HepG2 (cell line): ENCODE measurements around the gene PGP. TPM values are rescaled to one million over a fixed set of nuclear protein-coding genes. Genes with fewer than 3 reads are reported as not detected.

Experiments used
- ATAC-seq: fragments of 200-7000 bp; cut with Tn5 transposase; 3 replicates; pipeline ENCODE4 v1.9.1; 2020; ENCODE audit warnings: mild to moderate bottlenecking, moderate library complexity
- BruUV-seq: library from RNA; stranded (reverse); fragments of 400-500 nt; replicated peaks from 2 replicates; lab custom pipeline; 2021; lab: Mats Ljungman, UMichigan
- CTCF ChIA-PET: fragments of 300-600 bp; formaldehyde crosslinking; extraction: SDS; loops from one replicate; lab custom pipeline; 2021; ENCODE audit warnings: low total read pairs, inconsistent platforms, low intra/inter-chr PET ratio; lab: Yijun Ruan, JAX
- POLR2A ChIA-PET: fragments of 350-600 bp; sonication (Branson Sonifier 250); formaldehyde crosslinking; loops from one replicate; lab custom pipeline; 2020; ENCODE audit warnings: antibody characterized with exemption, inconsistent platforms; lab: Yijun Ruan, JAX
- DNase-seq: peaks from one replicate; pipeline ENCODE4 v3.0.0-alpha.2; 2015; ENCODE audit warnings: low spot score
- FAIRE-seq: peaks from 3 replicates; lab custom pipeline; 2011; peaks lifted over from hg19 to GRCh38; lab: Jason Lieb, UNC
- H2AFZ ChIP-seq: one replicate; pipeline ENCODE4 v1.6.1; 2011; ENCODE audit warnings: low read length, inconsistent platforms
- H3K27ac ChIP-seq: fragments of 300-600 bp; 3 replicates; pipeline ENCODE4 v1.8.0; 2011; ENCODE audit warnings: mixed run types, mild to moderate bottlenecking, mixed read lengths, low read length, inconsistent platforms; ENCODE audit not compliant: insufficient read depth; ENCODE audit errors: extremely low read length
- H3K27me3 ChIP-seq, 2 experiments: fragments of 200-600 bp in 1 of 2; 2 replicates in 1 of 2; 3 replicates in 1 of 2; pipeline versions ENCODE4 v1.6.0 to v1.8.0; 2011; ENCODE audit warnings: low read length in 2 of 2, mild to moderate bottlenecking in 2 of 2, moderate library complexity in 2 of 2, inconsistent platforms in 1 of 2; ENCODE audit not compliant: insufficient read depth in 2 of 2, control insufficient read depth in 1 of 2
- H3K36me3 ChIP-seq, 2 experiments: fragments of 200-600 bp in 1 of 2; replicated peaks in 1 of 2; 2 replicates in 1 of 2; 3 replicates in 1 of 2; pipeline versions ENCODE4 v1.5.1 to v1.8.0; 2011; ENCODE audit warnings: low read length in 2 of 2, inconsistent platforms in 1 of 2; ENCODE audit not compliant: insufficient read depth in 2 of 2, control insufficient read depth in 1 of 2
- H3K4me1 ChIP-seq: 2 replicates; pipeline ENCODE4 v1.5.1; 2012; ENCODE audit warnings: low read length, inconsistent platforms; ENCODE audit not compliant: insufficient read depth
- H3K4me2 ChIP-seq: 2 replicates; pipeline ENCODE4 v1.6.0; 2011; ENCODE audit warnings: low read depth, low read length, inconsistent platforms
- H3K4me3 ChIP-seq, 3 experiments: fragments of 200-600 bp in 1 of 3; sonication (generic), shearing (Covaris generic) in 1 of 3; replicated peaks in 1 of 3; 2 replicates each; pipeline ENCODE4 v1.5.1; 2011 to 2016; ENCODE audit warnings: low read length in 3 of 3, inconsistent platforms in 2 of 3, low read depth in 2 of 3, mild to moderate bottlenecking in 2 of 3, control low read depth in 1 of 3, mixed read lengths in 1 of 3; ENCODE audit not compliant: insufficient read depth in 1 of 3
- H3K79me2 ChIP-seq: one replicate; pipeline ENCODE4 v1.6.1; 2011; ENCODE audit warnings: low read length, inconsistent platforms; ENCODE audit not compliant: insufficient read depth
- H3K9ac ChIP-seq: 2 replicates; pipeline ENCODE4 v1.6.0; 2011; ENCODE audit warnings: mild to moderate bottlenecking, low read depth, low read length, inconsistent platforms; ENCODE audit not compliant: insufficient read depth
- H3K9me3 ChIP-seq: 2 replicates; pipeline ENCODE4 v1.5.1; 2012; ENCODE audit warnings: mild to moderate bottlenecking, low read length
- H4K20me1 ChIP-seq: 2 replicates; pipeline ENCODE4 v1.6.0; 2011; ENCODE audit warnings: inconsistent platforms, mild to moderate bottlenecking, low read length, moderate library complexity; ENCODE audit not compliant: insufficient read depth
- AGO1 ChIP-seq: fragments of 200-400 bp; formaldehyde crosslinking; IDR thresholded peaks from 2 replicates; pipeline ENCODE4 v1.6.1; 2017; ENCODE audit warnings: mild to moderate bottlenecking, low read depth, low read length, moderate library complexity; ENCODE audit not compliant: poor library complexity, severe bottlenecking
- AGO2 ChIP-seq: fragments of 200-400 bp; formaldehyde crosslinking; optimal IDR thresholded peaks from 2 replicates; pipeline ENCODE3; 2017; ENCODE audit warnings: mild to moderate bottlenecking, low read depth, low read length, moderate library complexity
- AKAP8 ChIP-seq: sonication (generic); formaldehyde crosslinking; IDR thresholded peaks from 2 replicates; pipeline ENCODE4 v1.5.1; 2020; ENCODE audit warnings: mild to moderate bottlenecking, missing genetic modification reagents
- BORCS8-MEF2B ChIP-seq: sonication (generic); formaldehyde crosslinking; IDR thresholded peaks from 2 replicates; pipeline ENCODE4 v1.8.0; 2022; ENCODE audit warnings: mild to moderate bottlenecking, missing genetic modification reagents
- EEA1 ChIP-seq: sonication (generic); formaldehyde crosslinking; IDR thresholded peaks from 2 replicates; pipeline ENCODE4 v1.5.1; 2020; ENCODE audit warnings: mild to moderate bottlenecking, missing genetic modification reagents, borderline replicate concordance
- EHMT2 ChIP-seq: fragments of 200-600 bp; sonication (generic); IDR thresholded peaks from 2 replicates; pipeline ENCODE4 v1.7.0; 2017; ENCODE audit warnings: antibody characterized with exemption, low read depth, low read length, borderline replicate concordance
- ESRRA ChIP-seq: sonication (generic); formaldehyde crosslinking; IDR thresholded peaks from 2 replicates; pipeline ENCODE4 v1.5.1; 2020; ENCODE audit warnings: mild to moderate bottlenecking, low read depth, missing genetic modification reagents
- GABPB1 ChIP-seq: IDR thresholded peaks from 2 replicates; pipeline ENCODE4 v1.6.1; 2016; ENCODE audit warnings: mild to moderate bottlenecking, missing genetic modification reagents, moderate library complexity, missing compliant biosample characterization
- GMEB1 ChIP-seq: sonication (generic); formaldehyde crosslinking; IDR thresholded peaks from 2 replicates; pipeline ENCODE4 v1.5.1; 2020; ENCODE audit warnings: missing genetic modification reagents, mild to moderate bottlenecking, borderline replicate concordance
- NAIF1 ChIP-seq: sonication (generic); formaldehyde crosslinking; IDR thresholded peaks from 2 replicates; pipeline ENCODE4 v1.5.0; 2020; ENCODE audit warnings: mild to moderate bottlenecking, missing genetic modification reagents, borderline replicate concordance
- PLRG1 ChIP-seq: fragments of 450-650 bp; conservative IDR thresholded peaks from 2 replicates; pipeline ENCODE4 v1.6.1; 2016
- POLR2G ChIP-seq: fragments of 200-400 bp; formaldehyde crosslinking; IDR thresholded peaks from 2 replicates; pipeline ENCODE4 v1.6.1; 2018; ENCODE audit warnings: mild to moderate bottlenecking, low read depth, low read length, moderate library complexity
- PRMT3 ChIP-seq: sonication (generic); formaldehyde crosslinking; IDR thresholded peaks from 2 replicates; pipeline ENCODE4 v1.8.1; 2022; ENCODE audit warnings: low read depth, mild to moderate bottlenecking, moderate library complexity, missing genetic modification reagents, borderline replicate concordance
- THAP7 ChIP-seq: sonication (generic); formaldehyde crosslinking; IDR thresholded peaks from 2 replicates; pipeline ENCODE4 v1.8.1; 2023; ENCODE audit warnings: mild to moderate bottlenecking, missing genetic modification reagents
- ZNF33B ChIP-seq: sonication (generic); formaldehyde crosslinking; IDR thresholded peaks from 2 replicates; pipeline ENCODE4 v1.5.1; 2020; ENCODE audit warnings: mild to moderate bottlenecking, missing genetic modification reagents
- ZNF687 ChIP-seq: sonication (generic); formaldehyde crosslinking; IDR thresholded peaks from 2 replicates; pipeline ENCODE4 v1.5.1; 2020; ENCODE audit warnings: mild to moderate bottlenecking, missing genetic modification reagents, moderate library complexity
- WGBS: methylation state at CpG from one replicate; pipeline ENCODE4 v1.1.6; 2017; ENCODE audit warnings: low lambda C conversion rate; 5-methylcytosine and 5-hydroxymethylcytosine counted together
- in situ Hi-C: cut with HindIII; loops from 2 replicates; pipeline ENCODE4 v1.10.0; 2017; ENCODE audit warnings: low pct_unique_long_range_greater_than_20kb; ENCODE audit not compliant: extremely low pct_ligation_motif_present
- intact Hi-C: fragments of 100-400 bp; cut with micrococcal nuclease; formaldehyde crosslinking; loops from one replicate; pipeline ENCODE4 v1.10.0; 2022; ENCODE audit not compliant: unreplicated experiment
- polyA plus RNA-seq, 8 experiments: library from polyadenylated mRNA; depleted of rRNA in 3 of 8; stranded (reverse) in 7 of 8; unstranded in 1 of 8; fragments of >200 nt; fragmentation: Illumina TruSeq in 4 of 8; extraction: Trizol in 4 of 8; gene quantifications; 2 replicates each; pipeline versions ENCODE4 v1.2.1 to v1.2.3, GENCODE V29; 2011 to 2016; ENCODE audit warnings: low read depth in 4 of 8, missing spikeins in 1 of 8, mixed read lengths in 1 of 8; ENCODE audit not compliant: insufficient read depth in 1 of 8
- total RNA-seq, 5 experiments: library from RNA; depleted of rRNA; stranded (reverse); fragments of >200 nt; fragmentation: Illumina TruSeq; extraction: Trizol; gene quantifications; 2 replicates each; pipeline ENCODE4 v1.2.3, GENCODE V29; 2016; ENCODE audit warnings: low read depth in 1 of 5

The PGP gene
- total and polyA plus RNA-seq, 2 of the 13 experiments (the other 11 are each of a cell fraction or from before 2014, with no cell fraction given): 7.3 to 18.3 TPM

GRCh38 chr16:2211923-2212347 lies 2.7 kb downstream of the PGP start:
- ChIA-PET POLR2A (interaction anchor here (1.3 kb wide), 1 partner anchor 40 kb away, joined by 3 read pairs; the partner anchor contains the start of gene ECI1), CTCF (no interaction called here)
- intact Hi-C loops: no loop called here
- Histone ChIP-seq H3K4me3 (no peak overlapping the region), H3K4me2 (no peak overlapping the region), H3K79me2 (peaks cover 20% of the 10 kb centered on the region), H3K36me3 (peaks cover 4 to 20% of the 10 kb centered on the region in 2 experiments; a peak in 4 of 5 replicates), H2AFZ (no peak overlapping the region), H3K4me1 (peaks cover 52% of the 10 kb centered on the region), H4K20me1 (0 out of 2 replicates have a peak, but pooled peaks cover 3% of the 10 kb centered on the region), H3K9ac (no peak overlapping the region), H3K9me3 (no peaks in the 10 kb centered on the region), H3K27ac (no peak overlapping the region), H3K27me3 (no peaks in the 10 kb centered on the region; a peak in 1 of 5 replicates)
- FAIRE-seq (no peak), DNase-seq (no peak), ATAC-seq (no peak)
- in situ Hi-C loops: no loop called here
- TF ChIP-seq EHMT2: no peak
- no peak for TF ChIP-seq PLRG1
- TF ChIP-seq ZNF33B (CRISPR knock-in tag): no peak
- no peak for TF ChIP-seq NAIF1 (CRISPR knock-in tag)
- TF ChIP-seq PRMT3 (CRISPR knock-in tag): no peak
- TF ChIP-seq EEA1 (CRISPR knock-in tag): no peak
- TF ChIP-seq POLR2G: peak; percentile 58; the same call in 1 of the 2 replicates
- TF ChIP-seq THAP7 (CRISPR knock-in tag): no peak
- TF ChIP-seq AGO1: peak; percentile 27
- TF ChIP-seq AGO2: peak; percentile 92
- TF ChIP-seq GMEB1 (CRISPR knock-in tag): no peak
- 0 out of 2 replicates have a peak, but pooled peaks have one; percentile 41 for TF ChIP-seq BORCS8-MEF2B (CRISPR knock-in tag)
- 0 out of 2 replicates have a peak, but pooled peaks have one; percentile 3 for TF ChIP-seq ZNF687 (CRISPR knock-in tag)
- 0 out of 2 replicates have a peak, but pooled peaks have one; percentile 2 for TF ChIP-seq GABPB1 (CRISPR knock-in tag)
- TF ChIP-seq AKAP8 (CRISPR knock-in tag): peak; percentile 76; the same call in 1 of the 2 replicates
- no peak for TF ChIP-seq ESRRA (CRISPR knock-in tag)
- 77% methylated on average over 3 of the region's 11 CpGs for WGBS
- BruUV-seq: no TSS peak
